Endothelial cell of umbilical vein (primary cell): ENCODE results near the gene GRK4.

ENCODE experiments used
- CTCF ChIP-seq, 2 donors: IDR thresholded peaks; 1 replicate in 1 of 2; 2 replicates in 1 of 2; pipeline ENCODE4 v1.5.1; 2011; ENCODE audit warnings: low read length in 2 of 2, mild to moderate bottlenecking in 2 of 2, moderate library complexity in 2 of 2, control low read depth in 1 of 2, inconsistent platforms in 1 of 2, low read depth in 1 of 2; ENCODE audit not compliant: insufficient read depth in 1 of 2; ENCODE audit errors: extremely low read depth in 1 of 2
- EZH2 ChIP-seq: IDR thresholded peaks from 2 replicates; pipeline ENCODE4 v1.6.1; 2012; ENCODE audit warnings: borderline replicate concordance, low read depth, mild to moderate bottlenecking, moderate library complexity, low read length, inconsistent platforms; ENCODE audit not compliant: severe bottlenecking
- GATA2 ChIP-seq: IDR thresholded peaks from 2 replicates; pipeline ENCODE4 v1.7.0; 2011; ENCODE audit warnings: low read depth, mild to moderate bottlenecking, moderate library complexity, mixed read lengths, low read length; ENCODE audit not compliant: insufficient read length, insufficient read depth
- JUN ChIP-seq: IDR thresholded peaks from 2 replicates; pipeline ENCODE4 v1.6.1; 2011; ENCODE audit warnings: borderline replicate concordance, low read depth; ENCODE audit not compliant: insufficient read length, insufficient read depth
- MAX ChIP-seq: IDR thresholded peaks from 2 replicates; pipeline ENCODE4 v1.6.1; 2011; ENCODE audit not compliant: insufficient read depth, insufficient read length
- MYC ChIP-seq: IDR thresholded peaks from one replicate; pipeline ENCODE4 v1.6.1; 2011; ENCODE audit warnings: mild to moderate bottlenecking, low read depth, low read length
- POLR2A ChIP-seq: IDR thresholded peaks from 2 replicates; pipeline ENCODE4 v1.6.1; 2012; ENCODE audit warnings: low read depth, mild to moderate bottlenecking, control low read depth, low read length
- POLR2AphosphoS5 ChIP-seq: IDR thresholded peaks from 2 replicates; pipeline ENCODE4 v1.6.1; 2012; ENCODE audit warnings: low read depth, mild to moderate bottlenecking, control low read depth, low read length, moderate library complexity; ENCODE audit not compliant: insufficient read depth

DNA sequence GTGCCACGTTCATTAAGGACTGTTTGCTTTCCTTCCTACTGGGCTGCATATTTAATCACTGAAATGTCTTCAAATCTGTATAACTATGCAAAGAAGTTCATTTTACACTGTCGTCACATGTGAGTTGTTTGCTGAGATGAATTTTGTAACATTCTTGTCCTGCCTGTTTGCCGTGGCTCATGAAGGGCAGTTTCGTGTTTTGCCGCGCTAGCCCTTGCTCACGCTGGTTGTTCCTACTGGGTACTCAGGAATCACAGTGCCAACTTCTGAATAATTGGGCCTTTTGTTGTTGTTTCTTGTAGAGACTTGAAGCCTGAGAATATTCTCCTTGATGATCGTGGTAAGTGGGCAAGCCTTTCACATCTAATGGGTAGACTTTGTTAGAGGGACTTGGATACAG, 58.7 kb downstream of the GRK4 start:
- TF ChIP-seq CTCF (IDR thresholded peaks at IDR 0.05; ENCODE audit: extremely low read depth in 1 of 2, insufficient read depth in 1 of 2, low read depth in 1 of 2, low read length in 2 of 2) (no peak), EZH2 (no peak), POLR2AphosphoS5 (no peak), POLR2A (no peak), JUN (no peak), GATA2 (no peak), MAX (no peak), MYC (no peak)
